ENCODE data around the gene TBX4.
"Not testable (repeated sequence)": the region's sequence is repeated elsewhere in the genome, so short reads cannot be mapped to it uniquely, and the experiment has no call there.

Gene TBX4

GRCh38 chr17:61429274-61429673 is 22.9 kb upstream of the TBX4 start:
- DNase-seq (ENCODE audit: low read depth): no peak

- DNase-seq (ENCODE audit: low read depth): not testable (repeated sequence)
Observed at GRCh38 chr17:61429831-61430230, 22.4 kb upstream of the TBX4 start.

GRCh38 chr17:61431594-61432311 is 20.5 kb upstream of the TBX4 start:
- no peak for DNase-seq (ENCODE audit: low read depth)

GRCh38 chr17:61436273-61436672 is 15.9 kb upstream of the TBX4 start:
- no peak for DNase-seq (ENCODE audit: low read depth)

GRCh38 chr17:61436995-61437704 is 15.1 kb upstream of the TBX4 start:
- DNase-seq (ENCODE audit: low read depth): no peak

- no peak for DNase-seq (ENCODE audit: low read depth)
Observed at GRCh38 chr17:61440697-61441096, 11.5 kb upstream of the TBX4 start.

GRCh38 chr17:61441507-61441906 is 10.7 kb upstream of the TBX4 start:
- not testable (repeated sequence) for DNase-seq (ENCODE audit: low read depth)

GRCh38 chr17:61442136-61442775 is 10.0 kb upstream of the TBX4 start:
- no peak for DNase-seq (ENCODE audit: low read depth)

GRCh38 chr17:61442878-61443474 is 9.2 kb upstream of the TBX4 start:
- DNase-seq (ENCODE audit: low read depth): no peak

GRCh38 chr17:61443475-61443882 is 8.7 kb upstream of the TBX4 start:
- DNase-seq (ENCODE audit: low read depth): no peak

GRCh38 chr17:61444075-61444474 is 8.1 kb upstream of the TBX4 start:
- DNase-seq (ENCODE audit: low read depth): no peak

- DNase-seq (ENCODE audit: low read depth): no peak
Observed at GRCh38 chr17:61444831-61445230, 7.4 kb upstream of the TBX4 start.

GRCh38 chr17:61447358-61447757 is 4.9 kb upstream of the TBX4 start:
- DNase-seq (ENCODE audit: low read depth): no peak

GRCh38 chr17:61448042-61448441 is 4.2 kb upstream of the TBX4 start:
- no peak for DNase-seq (ENCODE audit: low read depth)

- DNase-seq (ENCODE audit: low read depth): not testable (repeated sequence)
Observed at GRCh38 chr17:61449140-61449539, 3.1 kb upstream of the TBX4 start.

- no peak for DNase-seq (ENCODE audit: low read depth)
Observed at GRCh38 chr17:61449707-61450640, 2.2 kb upstream of the TBX4 start.

- DNase-seq (ENCODE audit: low read depth): no peak
Observed at GRCh38 chr17:61450641-61451537, 1.3 kb upstream of the TBX4 start.

- no peak for DNase-seq (ENCODE audit: low read depth)
Observed at GRCh38 chr17:61451538-61452300, 503 bp upstream of the TBX4 start.

GRCh38 chr17:61453566-61454380 is 1.6 kb downstream of the TBX4 start:
- no peak for DNase-seq (ENCODE audit: low read depth)
